ENCODE data around the gene MCF2L2. TPM values are rescaled to one million over a fixed set of nuclear protein-coding genes. Genes with fewer than 3 reads are reported as not detected.

Gene MCF2L2
- total RNA-seq, 3 donors from 2014 or later (not counting 1 experiment from before 2014, with no cell fraction given) = 2.2 to 4.9 (median 2.7) TPM

DNA sequence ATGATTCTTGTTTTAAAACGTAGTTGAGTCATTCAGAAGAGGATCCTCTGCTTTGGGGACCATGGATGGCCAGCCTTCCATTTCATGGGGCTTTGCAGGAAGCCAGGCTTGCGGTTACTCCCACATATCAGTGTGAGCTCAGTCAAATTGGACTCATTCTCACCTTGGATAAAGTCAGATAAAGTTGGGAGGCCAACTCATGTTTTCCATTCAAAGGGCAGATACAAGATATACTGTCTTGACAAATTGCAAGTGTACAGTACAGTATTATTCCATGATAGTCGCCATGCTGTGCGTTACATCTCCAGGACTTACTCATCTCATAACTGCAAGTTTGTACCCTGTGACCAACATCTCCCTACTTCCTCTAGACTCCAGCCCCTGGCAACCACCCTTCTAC, 200.8 kb downstream of the MCF2L2 start:
- H3K27ac Mint-ChIP-seq = no peak overlapping the region
- H3K9me3 Mint-ChIP-seq = no peaks in the 10 kb centered on the region
- Histone ChIP-seq H3K27ac (ENCODE audit: low read length) (no peak overlapping the region), H3K4me3 (ENCODE audit: low read length) (no peak overlapping the region), H3K9me3 (ENCODE audit: control insufficient read depth, insufficient read depth, low read length) (no peaks in the 10 kb centered on the region), H3K36me3 (ENCODE audit: control insufficient read depth, insufficient read depth, low read length) (no peaks in the 10 kb centered on the region), H3K27me3 (ENCODE audit: control insufficient read depth, insufficient read depth, low read length) (no peaks in the 10 kb centered on the region), H3K4me1 (ENCODE audit: control insufficient read depth, insufficient read depth, low read length) (peaks cover 7% of the 10 kb centered on the region)
- ATAC-seq (no peak), DNase-seq (no peak)
- no peaks in the 10 kb centered on the region for H3K36me3 Mint-ChIP-seq
- H3K27me3 Mint-ChIP-seq (ENCODE audit: low read depth in 2 of 2) = peaks cover 7% of the 10 kb centered on the region in 2 donors
- H3K4me1 Mint-ChIP-seq = peaks cover 16% of the 10 kb centered on the region in 2 donors
- intact Hi-C loops (cut with micrococcal nuclease) = no loop called here
- 86% methylated on average over 4 of the region's 4 CpGs for WGBS (ENCODE audit: insufficient coverage)
- H3K4me3 Mint-ChIP-seq = no peak overlapping the region
- TF ChIP-seq, protein P1, sequence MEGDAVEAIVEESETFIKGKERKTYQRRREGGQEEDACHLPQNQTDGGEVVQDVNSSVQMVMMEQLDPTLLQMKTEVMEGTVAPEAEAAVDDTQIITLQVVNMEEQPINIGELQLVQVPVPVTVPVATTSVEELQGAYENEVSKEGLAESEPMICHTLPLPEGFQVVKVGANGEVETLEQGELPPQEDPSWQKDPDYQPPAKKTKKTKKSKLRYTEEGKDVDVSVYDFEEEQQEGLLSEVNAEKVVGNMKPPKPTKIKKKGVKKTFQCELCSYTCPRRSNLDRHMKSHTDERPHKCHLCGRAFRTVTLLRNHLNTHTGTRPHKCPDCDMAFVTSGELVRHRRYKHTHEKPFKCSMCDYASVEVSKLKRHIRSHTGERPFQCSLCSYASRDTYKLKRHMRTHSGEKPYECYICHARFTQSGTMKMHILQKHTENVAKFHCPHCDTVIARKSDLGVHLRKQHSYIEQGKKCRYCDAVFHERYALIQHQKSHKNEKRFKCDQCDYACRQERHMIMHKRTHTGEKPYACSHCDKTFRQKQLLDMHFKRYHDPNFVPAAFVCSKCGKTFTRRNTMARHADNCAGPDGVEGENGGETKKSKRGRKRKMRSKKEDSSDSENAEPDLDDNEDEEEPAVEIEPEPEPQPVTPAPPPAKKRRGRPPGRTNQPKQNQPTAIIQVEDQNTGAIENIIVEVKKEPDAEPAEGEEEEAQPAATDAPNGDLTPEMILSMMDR (IDR thresholded peaks at IDR 0.05) = no peak

DNA sequence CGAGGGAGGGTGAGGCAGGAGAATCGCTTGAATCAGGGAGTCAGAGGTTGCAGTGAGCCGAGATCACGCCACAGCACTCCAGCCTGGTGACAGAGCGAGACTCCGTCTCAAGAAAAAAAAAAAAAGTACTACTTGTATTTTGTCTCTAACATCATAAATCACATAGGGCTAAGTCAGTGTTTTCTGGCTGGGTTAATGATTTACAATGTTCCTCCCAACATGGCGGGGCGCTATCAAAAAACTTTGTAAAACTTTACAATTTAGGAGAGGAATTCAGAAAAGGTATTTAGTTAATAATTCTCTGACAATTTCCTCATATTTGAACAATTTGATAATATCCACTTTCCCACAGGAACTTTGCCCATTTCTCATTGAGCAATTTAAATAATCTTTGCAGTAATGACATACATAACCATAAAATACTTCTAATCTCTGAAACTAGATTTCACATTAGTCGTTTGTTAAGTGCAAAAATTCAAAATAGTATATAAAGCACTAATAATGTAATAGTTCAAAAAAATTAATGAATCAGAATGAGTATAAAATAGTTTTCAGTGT, 202.0 kb downstream of the MCF2L2 start:
- no peak overlapping the region for H3K4me3 ChIP-seq (ENCODE audit: low read length)
- Mint-ChIP-seq H3K9me3 (no peaks in the 10 kb centered on the region), H3K4me3 (no peak overlapping the region), H3K36me3 (no peaks in the 10 kb centered on the region), H3K27me3 (ENCODE audit: low read depth in 2 of 2) (peaks cover 7% of the 10 kb centered on the region in 2 donors), H3K27ac (no peak overlapping the region), H3K4me1 (peaks cover 16% of the 10 kb centered on the region in 2 donors)
- no peak for ATAC-seq
- no peak for DNase-seq
- no peaks in the 10 kb centered on the region for H3K27me3 ChIP-seq (ENCODE audit: control insufficient read depth, insufficient read depth, low read length)
- TF ChIP-seq, protein P1 (IDR thresholded peaks at IDR 0.05) = no peak
- intact Hi-C loops (cut with micrococcal nuclease) = no loop called here
- peaks cover 7% of the 10 kb centered on the region for H3K4me1 ChIP-seq (ENCODE audit: control insufficient read depth, insufficient read depth, low read length)
- H3K9me3 ChIP-seq (ENCODE audit: control insufficient read depth, insufficient read depth, low read length) = no peaks in the 10 kb centered on the region
- whole genome bisulfite sequencing (ENCODE audit: insufficient coverage) = 82% methylated on average over 4 of the region's 9 CpGs
- H3K27ac ChIP-seq (ENCODE audit: low read length) = no peak overlapping the region
- H3K36me3 ChIP-seq (ENCODE audit: control insufficient read depth, insufficient read depth, low read length) = no peaks in the 10 kb centered on the region

DNA sequence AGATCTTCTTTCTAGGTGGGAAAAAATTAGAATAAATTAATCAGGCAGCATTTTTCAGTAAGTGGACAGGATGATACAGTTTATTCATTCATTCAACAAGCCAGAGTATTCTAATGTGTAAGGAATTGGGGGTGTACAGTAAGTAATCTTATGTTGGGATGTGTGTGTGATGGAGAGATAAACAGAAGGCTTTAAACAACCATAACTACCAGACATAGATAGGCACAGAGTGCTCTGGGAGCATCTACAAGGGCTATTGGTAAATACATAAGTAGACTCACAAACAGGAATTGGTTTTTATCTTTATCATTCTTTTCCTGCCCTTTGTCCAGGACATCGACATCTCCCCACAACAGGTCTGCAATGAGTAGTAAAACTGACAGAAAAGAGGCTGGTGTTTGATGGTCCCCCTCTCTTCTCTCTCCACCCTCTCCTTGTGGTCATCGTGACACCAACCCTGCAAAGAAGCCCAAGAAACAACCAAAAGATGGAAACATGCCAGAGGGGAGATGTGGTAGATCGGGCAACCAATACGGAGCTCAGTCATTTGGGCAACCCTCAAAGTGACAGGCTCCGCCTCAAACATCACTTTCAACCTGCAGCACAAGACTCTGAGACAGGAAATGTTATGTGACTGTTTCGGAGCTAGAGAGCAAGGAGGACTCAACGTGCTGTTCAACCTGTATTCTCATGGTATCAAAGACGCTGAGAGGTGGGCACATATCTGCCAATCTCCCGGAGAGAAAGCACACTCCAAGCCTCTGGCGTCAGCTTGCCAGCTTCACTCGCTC, 204.0 kb downstream of the MCF2L2 start:
- Histone ChIP-seq H3K4me3 (ENCODE audit: low read length) (no peak overlapping the region), H3K4me1 (ENCODE audit: control insufficient read depth, insufficient read depth, low read length) (peaks cover 7% of the 10 kb centered on the region), H3K27ac (ENCODE audit: low read length) (no peak overlapping the region), H3K36me3 (ENCODE audit: control insufficient read depth, insufficient read depth, low read length) (no peaks in the 10 kb centered on the region), H3K9me3 (ENCODE audit: control insufficient read depth, insufficient read depth, low read length) (no peaks in the 10 kb centered on the region), H3K27me3 (ENCODE audit: control insufficient read depth, insufficient read depth, low read length) (no peaks in the 10 kb centered on the region)
- DNase-seq (peak in 1 of 2 donors; percentile 62), ATAC-seq (peak; percentile 76 to 91 (median 88))
- 36% methylated on average over 9 of the region's 11 CpGs for WGBS (ENCODE audit: insufficient coverage)
- Mint-ChIP-seq H3K4me3 (peak overlapping the region; percentile 60), H3K9me3 (no peaks in the 10 kb centered on the region), H3K27ac (peak overlapping the region in 1 of 2 donors; percentile 82), H3K36me3 (no peaks in the 10 kb centered on the region), H3K4me1 (peaks cover 16% of the 10 kb centered on the region in 2 donors), H3K27me3 (ENCODE audit: low read depth in 2 of 2) (peaks cover 3 to 4% of the 10 kb centered on the region in 2 donors)
- intact Hi-C loops (cut with micrococcal nuclease) = no loop called here
- TF ChIP-seq, protein P1 (IDR thresholded peaks at IDR 0.05) = no peak

All from natural killer cell (primary cell).